Measurements from ENCODE around the gene PIK3AP1.

GRCh38 chr10:96579133-96579532 lies 141.2 kb downstream of the PIK3AP1 start:
- TF ChIP-seq CTCF (IDR thresholded peaks at IDR 0.05; ENCODE audit: insufficient read depth, low read length, poor library complexity, severe bottlenecking) (no peak), EZH2phosphoT487 (conservative IDR thresholded peaks at IDR 0.05; ENCODE audit: low read length) (no peak)
